Suprapubic skin (tissue), 4 donors: Measurements from ENCODE around the gene DDX28.

Experiments
- EP300 ChIP-seq: sonication (generic); formaldehyde crosslinking; IDR thresholded peaks from one replicate; pipeline ENCODE4 v1.6.1; 2017; ENCODE audit warnings: antibody characterized with exemption
- POLR2A ChIP-seq, 2 donors: fragments of 450-650 bp; IDR thresholded peaks; one replicate each; pipeline ENCODE4 v1.6.1; 2017; ENCODE audit warnings: antibody characterized with exemption in 2 of 2, mild to moderate bottlenecking in 2 of 2, moderate library complexity in 2 of 2
- POLR2AphosphoS5 ChIP-seq, 3 donors: sonication (generic); formaldehyde crosslinking; IDR thresholded peaks; one replicate each; pipeline ENCODE4 v1.6.1; 2017; ENCODE audit warnings: antibody characterized with exemption in 3 of 3
- TF ChIP-seq, protein P1 (sequence below), 2 donors: fragments of 200-600 bp in 1 of 2; fragments of 450-650 bp in 1 of 2; sonication (generic) in 1 of 2; IDR thresholded peaks; one replicate each; pipeline ENCODE4 v1.5.1; 2016 to 2019; ENCODE audit warnings: antibody characterized with exemption in 2 of 2, mild to moderate bottlenecking in 1 of 2, moderate library complexity in 1 of 2

DNA sequence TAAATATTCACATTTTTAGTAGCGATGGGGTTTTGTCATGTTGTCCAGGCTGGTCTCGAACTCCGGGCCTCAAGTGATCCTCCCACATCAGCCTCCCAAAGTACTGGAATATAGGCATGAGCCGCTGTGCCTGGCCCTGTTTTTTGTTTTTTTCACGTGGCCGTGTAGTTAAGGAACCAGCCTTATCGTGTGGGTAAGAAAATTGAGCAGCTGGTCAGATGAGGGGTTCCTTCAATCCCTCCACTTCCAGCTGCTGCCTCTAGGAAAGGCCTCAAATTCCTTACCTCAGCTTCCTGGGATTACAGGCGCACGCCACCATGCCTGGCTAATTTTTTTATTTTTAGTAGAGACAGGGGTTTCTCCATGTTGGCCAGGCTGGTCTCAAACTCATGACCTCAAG lies 17.8 kb downstream of the DDX28 start:
- TF ChIP-seq POLR2AphosphoS5 (IDR thresholded peaks at IDR 0.05) (no peak), POLR2A (IDR thresholded peaks at IDR 0.05) (no peak), EP300 (no peak)
- TF ChIP-seq, protein P1, sequence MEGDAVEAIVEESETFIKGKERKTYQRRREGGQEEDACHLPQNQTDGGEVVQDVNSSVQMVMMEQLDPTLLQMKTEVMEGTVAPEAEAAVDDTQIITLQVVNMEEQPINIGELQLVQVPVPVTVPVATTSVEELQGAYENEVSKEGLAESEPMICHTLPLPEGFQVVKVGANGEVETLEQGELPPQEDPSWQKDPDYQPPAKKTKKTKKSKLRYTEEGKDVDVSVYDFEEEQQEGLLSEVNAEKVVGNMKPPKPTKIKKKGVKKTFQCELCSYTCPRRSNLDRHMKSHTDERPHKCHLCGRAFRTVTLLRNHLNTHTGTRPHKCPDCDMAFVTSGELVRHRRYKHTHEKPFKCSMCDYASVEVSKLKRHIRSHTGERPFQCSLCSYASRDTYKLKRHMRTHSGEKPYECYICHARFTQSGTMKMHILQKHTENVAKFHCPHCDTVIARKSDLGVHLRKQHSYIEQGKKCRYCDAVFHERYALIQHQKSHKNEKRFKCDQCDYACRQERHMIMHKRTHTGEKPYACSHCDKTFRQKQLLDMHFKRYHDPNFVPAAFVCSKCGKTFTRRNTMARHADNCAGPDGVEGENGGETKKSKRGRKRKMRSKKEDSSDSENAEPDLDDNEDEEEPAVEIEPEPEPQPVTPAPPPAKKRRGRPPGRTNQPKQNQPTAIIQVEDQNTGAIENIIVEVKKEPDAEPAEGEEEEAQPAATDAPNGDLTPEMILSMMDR (IDR thresholded peaks at IDR 0.05): no peak
